ENCODE data around the gene IL18BP.

Gene IL18BP

GRCh38 chr11:71996946-71997345 lies 1.8 kb upstream of the IL18BP start:
- DNase-seq (ENCODE audit: low spot score): no peak

- no peak for DNase-seq (ENCODE audit: low spot score)
Observed at GRCh38 chr11:71997594-71997993, 1.1 kb upstream of the IL18BP start.

- no peak for DNase-seq (ENCODE audit: low spot score)
Observed at GRCh38 chr11:71998061-71998460, 648 bp upstream of the IL18BP start.

GRCh38 chr11:71999362-71999761 lies 653 bp downstream of the IL18BP start:
- DNase-seq (ENCODE audit: low spot score): no peak

GRCh38 chr11:71999798-72000197 lies 1.1 kb downstream of the IL18BP start:
- DNase-seq (ENCODE audit: low spot score): peak; percentile 21

DNA sequence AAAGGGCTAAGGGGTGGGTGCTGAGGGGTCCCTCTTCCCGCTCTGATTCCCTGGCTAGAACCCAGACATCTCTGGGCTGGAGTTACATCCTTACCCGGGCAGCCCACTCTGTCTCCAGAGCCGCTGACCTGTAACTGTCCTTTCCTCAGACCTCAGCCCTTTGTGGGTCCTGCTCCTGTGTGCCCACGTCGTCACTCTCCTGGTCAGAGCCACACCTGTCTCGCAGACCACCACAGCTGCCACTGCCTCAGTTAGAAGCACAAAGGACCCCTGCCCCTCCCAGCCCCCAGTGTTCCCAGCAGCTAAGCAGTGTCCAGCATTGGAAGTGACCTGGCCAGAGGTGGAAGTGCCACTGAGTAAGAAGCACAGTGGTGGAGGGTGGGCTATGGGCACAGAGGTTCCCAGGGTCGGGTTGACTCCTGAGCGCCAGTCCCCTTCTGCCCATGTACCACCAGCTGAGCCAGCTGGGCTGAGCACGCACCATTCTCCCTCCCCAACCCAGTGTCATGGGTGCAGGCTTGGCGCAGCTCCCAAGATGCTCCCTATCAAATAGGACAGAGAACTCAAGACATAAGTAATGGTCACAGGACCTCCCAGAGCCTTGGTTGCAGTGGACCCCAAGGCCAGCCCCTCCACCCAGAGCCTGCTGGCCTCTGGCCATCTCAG lies 1.6 kb downstream of the IL18BP start:
- no peak for DNase-seq (ENCODE audit: low spot score)

DNA sequence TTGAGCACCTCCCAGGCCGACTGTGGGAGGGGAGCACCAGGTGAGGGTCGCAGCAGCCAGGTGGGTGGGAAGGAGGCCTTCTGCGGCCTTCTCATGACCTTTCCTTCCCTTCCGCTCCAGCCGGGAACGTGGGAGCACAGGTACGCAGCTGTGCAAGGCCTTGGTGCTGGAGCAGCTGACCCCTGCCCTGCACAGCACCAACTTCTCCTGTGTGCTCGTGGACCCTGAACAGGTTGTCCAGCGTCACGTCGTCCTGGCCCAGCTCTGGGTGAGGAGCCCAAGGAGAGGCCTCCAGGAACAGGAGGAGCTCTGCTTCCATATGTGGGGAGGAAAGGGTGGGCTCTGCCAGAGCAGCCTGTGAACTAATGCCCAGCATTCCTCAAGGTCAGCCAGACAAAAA lies 2.6 kb downstream of the IL18BP start:
- no peak for DNase-seq (ENCODE audit: low spot score)

DNA sequence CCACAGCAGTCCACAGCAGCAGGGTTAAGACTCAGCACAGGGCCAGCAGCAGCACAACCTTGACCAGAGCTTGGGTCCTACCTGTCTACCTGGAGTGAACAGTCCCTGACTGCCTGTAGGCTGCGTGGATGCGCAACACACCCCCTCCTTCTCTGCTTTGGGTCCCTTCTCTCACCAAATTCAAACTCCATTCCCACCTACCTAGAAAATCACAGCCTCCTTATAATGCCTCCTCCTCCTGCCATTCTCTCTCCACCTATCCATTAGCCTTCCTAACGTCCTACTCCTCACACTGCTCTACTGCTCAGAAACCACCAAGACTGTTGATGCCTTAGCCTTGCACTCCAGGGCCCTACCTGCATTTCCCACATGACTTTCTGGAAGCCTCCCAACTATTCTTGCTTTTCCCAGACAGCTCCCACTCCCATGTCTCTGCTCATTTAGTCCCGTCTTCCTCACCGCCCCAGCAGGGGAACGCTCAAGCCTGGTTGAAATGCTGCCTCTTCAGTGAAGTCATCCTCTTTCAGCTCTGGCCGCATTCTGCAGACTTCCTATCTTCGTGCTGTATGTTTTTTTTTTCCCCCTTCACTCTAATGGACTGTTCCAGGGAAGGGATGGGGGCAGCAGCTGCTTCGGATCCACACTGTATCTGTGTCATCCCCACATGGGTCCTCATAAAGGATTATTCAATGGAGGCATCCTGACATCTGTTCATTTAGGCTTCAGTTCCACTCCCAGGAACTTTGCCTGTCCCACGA lies 3.3 kb downstream of the IL18BP start:
- no peak for DNase-seq (ENCODE audit: low spot score)

- DNase-seq (ENCODE audit: low spot score): no peak
Observed at GRCh38 chr11:72002841-72003775, 4.4 kb downstream of the IL18BP start.

- no peak for DNase-seq (ENCODE audit: low spot score)
Observed at GRCh38 chr11:72003776-72004171, 5.1 kb downstream of the IL18BP start.

DNA sequence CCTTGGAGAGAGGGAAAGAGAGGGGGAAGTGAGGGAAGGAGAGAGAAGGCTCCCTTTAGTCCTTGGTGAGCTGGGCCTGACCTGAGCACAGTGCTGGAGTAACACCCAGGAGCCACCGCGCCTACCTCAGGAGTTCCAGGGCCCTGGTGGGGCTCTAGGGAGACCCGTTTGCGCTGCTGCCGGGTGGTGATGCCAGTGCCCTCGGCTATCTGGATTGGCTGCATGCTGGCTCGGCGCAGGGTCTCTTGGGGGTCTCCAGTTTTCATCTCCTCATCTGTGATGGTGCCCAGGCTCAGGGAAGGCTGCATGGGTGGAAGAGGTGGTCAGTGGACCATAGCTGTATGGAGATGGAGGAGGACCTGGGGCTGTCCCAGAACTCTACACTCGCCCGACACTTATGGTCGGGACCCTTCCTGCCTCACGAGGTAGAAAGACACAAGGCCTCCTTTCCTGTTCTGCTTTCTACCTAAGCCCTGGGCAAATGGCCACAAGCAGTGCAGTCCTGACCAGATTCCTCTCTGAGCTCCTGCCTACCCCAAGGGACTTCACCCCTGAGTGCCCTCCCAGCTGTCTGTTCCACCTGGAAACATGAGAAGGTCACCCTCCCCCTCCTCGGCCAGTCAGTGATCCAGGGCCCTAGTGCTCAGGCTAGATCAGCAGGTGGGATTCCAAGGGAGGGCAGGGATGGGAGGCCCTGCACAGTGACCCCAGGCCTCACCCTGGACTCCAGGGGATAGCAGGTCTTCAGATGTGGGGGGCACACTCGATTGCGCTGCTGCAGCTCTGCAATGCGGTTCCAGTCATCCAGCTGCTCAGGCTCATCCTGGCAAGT lies 6.0 kb downstream of the IL18BP start:
- DNase-seq (ENCODE audit: low spot score): no peak

GRCh38 chr11:72005347-72006260 lies 6.9 kb downstream of the IL18BP start:
- no peak for DNase-seq (ENCODE audit: low spot score)

GRCh38 chr11:72006309-72007088 lies 7.8 kb downstream of the IL18BP start:
- no peak for DNase-seq (ENCODE audit: low spot score)

GRCh38 chr11:72007089-72007476 lies 8.4 kb downstream of the IL18BP start:
- DNase-seq (ENCODE audit: low spot score): no peak

GRCh38 chr11:72007587-72007986 lies 8.9 kb downstream of the IL18BP start:
- DNase-seq (ENCODE audit: low spot score): no peak

DNA sequence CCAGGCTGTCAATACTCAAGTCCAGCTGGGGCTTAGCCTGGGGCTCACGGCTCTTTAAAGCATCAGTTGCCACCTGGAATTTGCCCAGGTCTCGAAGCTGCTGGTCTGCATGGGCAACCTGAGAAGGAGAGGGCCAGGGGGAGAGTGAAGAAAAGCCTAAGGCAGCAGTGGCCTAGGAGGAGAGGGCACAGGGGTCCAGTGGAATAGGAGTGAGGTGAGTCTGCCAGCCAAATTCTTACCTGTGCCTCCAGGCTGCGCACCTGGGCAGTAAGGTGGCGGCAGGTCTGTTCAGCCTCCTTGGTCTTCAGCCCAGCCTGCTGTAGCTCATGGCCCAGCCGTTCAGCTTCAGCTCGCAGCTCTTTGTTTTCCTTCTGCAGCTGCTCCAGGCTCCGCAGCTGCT lies 10.0 kb downstream of the IL18BP start:
- no peak for DNase-seq (ENCODE audit: low spot score)

- no peak for DNase-seq (ENCODE audit: low spot score)
Observed at GRCh38 chr11:72009156-72009555, 10.4 kb downstream of the IL18BP start.

DNA sequence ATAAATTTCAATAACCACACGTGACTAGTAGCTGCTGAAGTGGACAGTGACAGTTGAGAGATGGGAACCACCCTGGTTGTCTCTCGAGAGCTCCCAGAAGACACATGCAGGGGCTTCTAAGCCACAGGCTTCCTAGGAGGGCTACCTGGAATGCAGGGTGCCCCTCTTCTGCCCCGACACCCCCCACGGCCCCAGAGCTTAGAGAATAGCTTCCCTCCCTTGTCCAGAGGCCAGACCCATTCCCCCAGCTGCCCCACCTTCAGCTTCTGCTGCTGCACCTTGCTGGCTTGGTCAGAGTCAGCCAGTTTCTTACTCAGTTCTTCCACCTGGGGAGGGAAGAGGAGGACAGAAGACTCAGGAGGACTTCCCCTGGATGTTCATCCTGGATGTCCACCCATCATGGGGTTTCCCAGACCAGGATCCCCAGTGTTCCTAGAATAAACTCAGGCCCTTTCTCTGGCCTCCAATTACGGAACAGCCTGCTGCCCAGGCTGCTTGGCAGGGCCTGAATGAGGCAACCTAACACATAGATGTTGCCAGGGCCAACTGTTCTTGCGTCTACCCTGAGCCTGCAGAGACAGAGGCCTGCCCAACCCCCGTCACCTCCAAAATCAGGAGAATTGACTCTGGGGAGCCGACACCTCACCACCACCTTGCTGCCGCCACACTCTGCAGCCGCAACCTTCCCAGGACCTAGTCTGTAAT lies 12.0 kb downstream of the IL18BP start:
- DNase-seq (ENCODE audit: low spot score): no peak

DNA sequence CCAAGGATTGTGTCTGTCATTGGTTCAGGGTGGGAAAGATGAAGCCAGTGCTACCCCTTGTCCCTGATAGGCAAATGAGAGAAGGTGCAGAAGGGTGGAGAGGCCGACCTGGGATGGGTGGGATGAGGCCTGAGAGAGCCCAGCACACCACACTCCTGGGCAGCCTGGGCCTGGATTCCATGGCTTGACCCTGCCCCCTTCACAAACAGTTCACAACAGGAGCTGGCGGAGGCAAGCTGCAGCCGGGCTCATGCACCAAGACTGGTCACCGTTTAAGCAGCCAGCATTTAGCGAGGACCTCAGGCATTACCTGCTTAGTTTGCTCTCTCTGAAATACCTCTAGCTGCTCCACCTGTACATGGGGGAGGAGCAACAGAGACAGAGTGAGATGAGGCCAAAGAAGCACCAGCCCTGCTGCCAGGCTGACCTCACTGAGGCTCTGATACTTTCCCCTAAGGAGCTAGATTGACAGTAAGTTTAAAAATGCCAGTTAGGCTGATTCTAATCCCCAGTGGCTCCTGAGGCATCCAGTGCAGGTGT lies 13.5 kb downstream of the IL18BP start:
- no peak for DNase-seq (ENCODE audit: low spot score)
